HL-60/S4 treated with retinoic acid at 250 ng/mL for 4 days and 3 days (cell line): ENCODE results near the gene CYP8B1.
"Not testable (repeated sequence)": the region's sequence is repeated elsewhere in the genome, so short reads cannot be mapped to it uniquely, and the experiment has no call there.

Experiments
- in situ Hi-C: fragments of 300-500 bp; cut with MboI; formaldehyde crosslinking; loops from 2 replicates; pipeline ENCODE4 v1.7.0; 2022; ENCODE audit warnings: low sequenced_read_pairs

CYP8B1 gene

GRCh38 chr3:42886294-42886822, 10.7 kb upstream of the CYP8B1 start:
- in situ Hi-C loops: no loop called here

- in situ Hi-C loops: no loop called here
Measured at GRCh38 chr3:42884324-42884723, 8.6 kb upstream of the CYP8B1 start.

- in situ Hi-C loops: not testable (repeated sequence)
Measured at GRCh38 chr3:42883251-42883930, 7.7 kb upstream of the CYP8B1 start.

GRCh38 chr3:42880601-42881451, 5.1 kb upstream of the CYP8B1 start:
- in situ Hi-C loops: no loop called here

GRCh38 chr3:42880183-42880582, 4.5 kb upstream of the CYP8B1 start:
- in situ Hi-C loops: no loop called here

GRCh38 chr3:42877881-42878280, 2.2 kb upstream of the CYP8B1 start:
- in situ Hi-C loops: no loop called here

- in situ Hi-C loops: no loop called here
Measured at GRCh38 chr3:42876940-42877720, 1.5 kb upstream of the CYP8B1 start.

- in situ Hi-C loops: no loop called here
Measured at GRCh38 chr3:42876401-42876800, 722 bp upstream of the CYP8B1 start.

- in situ Hi-C loops: no loop called here
Measured at GRCh38 chr3:42874749-42875148, 930 bp downstream of the CYP8B1 start.

- in situ Hi-C loops: no loop called here
Measured at GRCh38 chr3:42873221-42873982, 2.3 kb downstream of the CYP8B1 start.

- in situ Hi-C loops: no loop called here
Measured at GRCh38 chr3:42872718-42873117, 3.0 kb downstream of the CYP8B1 start.

GRCh38 chr3:42871592-42872196, 4.0 kb downstream of the CYP8B1 start:
- in situ Hi-C loops: no loop called here

GRCh38 chr3:42868841-42869240, 6.8 kb downstream of the CYP8B1 start:
- in situ Hi-C loops: no loop called here

GRCh38 chr3:42867138-42867537, 8.5 kb downstream of the CYP8B1 start:
- in situ Hi-C loops: no loop called here

GRCh38 chr3:42865256-42865655, 10.4 kb downstream of the CYP8B1 start:
- in situ Hi-C loops: no loop called here

GRCh38 chr3:42864321-42864950, 11.2 kb downstream of the CYP8B1 start:
- in situ Hi-C loops: no loop called here

- in situ Hi-C loops: no loop called here
Measured at GRCh38 chr3:42856544-42856943, 19.1 kb downstream of the CYP8B1 start.

GRCh38 chr3:42855547-42856380, 19.9 kb downstream of the CYP8B1 start:
- in situ Hi-C loops: no loop called here

GRCh38 chr3:42855219-42855546, 20.5 kb downstream of the CYP8B1 start:
- in situ Hi-C loops: no loop called here
